GM10847 (cell line): Measurements from ENCODE around the gene TRMT61A.

Experiments used
- POLR2A ChIP-seq: IDR thresholded peaks from 2 replicates; pipeline ENCODE4 v1.6.1; 2011; ENCODE audit not compliant: insufficient read length; ENCODE audit errors: extremely low read depth

Gene TRMT61A

GRCh38 chr14:103528587-103529382, at the start of gene TRMT61A:
Gene TRMT61A, plus strand, starts transcription at chr14:103529196. Its CDS starts 783 bp downstream, at chr14:103529979.
- peak; percentile 62 for TF ChIP-seq POLR2A

GRCh38 chr14:103480595-103480994, 48.4 kb upstream of the TRMT61A start:
- no peak for TF ChIP-seq POLR2A

GRCh38 chr14:103483600-103483999, 45.4 kb upstream of the TRMT61A start:
- no peak for TF ChIP-seq POLR2A

- no peak for TF ChIP-seq POLR2A
Measured at GRCh38 chr14:103485504-103485903, 43.5 kb upstream of the TRMT61A start.

- no peak for TF ChIP-seq POLR2A
Measured at GRCh38 chr14:103488071-103488470, 40.9 kb upstream of the TRMT61A start.

- no peak for TF ChIP-seq POLR2A
Measured at GRCh38 chr14:103488960-103489359, 40.0 kb upstream of the TRMT61A start.

- TF ChIP-seq POLR2A, result no peak
Measured at GRCh38 chr14:103489621-103490020, 39.4 kb upstream of the TRMT61A start.

- TF ChIP-seq POLR2A, result no peak
Measured at GRCh38 chr14:103491691-103492090, 37.3 kb upstream of the TRMT61A start.

- no peak for TF ChIP-seq POLR2A
Measured at GRCh38 chr14:103492156-103492925, 36.7 kb upstream of the TRMT61A start.

- no peak for TF ChIP-seq POLR2A
Measured at GRCh38 chr14:103495854-103496253, 33.1 kb upstream of the TRMT61A start.

GRCh38 chr14:103496776-103497175, 32.2 kb upstream of the TRMT61A start:
- no peak for TF ChIP-seq POLR2A

- TF ChIP-seq POLR2A, result no peak
Measured at GRCh38 chr14:103499709-103500108, 29.3 kb upstream of the TRMT61A start.

- no peak for TF ChIP-seq POLR2A
Measured at GRCh38 chr14:103500148-103500990, 28.6 kb upstream of the TRMT61A start.

GRCh38 chr14:103501041-103501870, 27.7 kb upstream of the TRMT61A start:
- TF ChIP-seq POLR2A, result no peak
